Measurements from ENCODE around the gene CCDC43. TPM values are rescaled to one million over a fixed set of nuclear protein-coding genes. Genes with fewer than 3 reads are reported as not detected.
A peak's percentile ranks its signal among the peaks of the same experiment; 100 is the strongest.

CCDC43 gene
- total RNA-seq, 1 donor from 2014 or later: 46.5 TPM

GRCh38 chr17:44655983-44656710 is 33.4 kb downstream of the CCDC43 start, which contains the start of gene MEIOC:
MEIOC (plus strand) TSS chr17:44656468; CDS start chr17:44656614, 146 bp downstream.
- TF ChIP-seq CTCF (IDR thresholded peaks at IDR 0.05) (peak; percentile 11), EZH2phosphoT487 (IDR thresholded peaks at IDR 0.05) (peak; percentile 54), EZH2 (IDR thresholded peaks at IDR 0.05) (peak; percentile 38)
- Mint-ChIP-seq H3K4me3 (peak within 1 kb of the TSS; percentile 82), H3K27me3 (ENCODE audit: insufficient read depth, low read depth) (peaks cover 22% of the 10 kb centered on the region), H3K4me1 (peaks cover 3% of the 10 kb centered on the region), H3K27ac (no peak within 1 kb of the TSS), H3K9me3 (peaks cover 10% of the 10 kb centered on the region), H3K36me3 (peaks cover 2% of the 10 kb centered on the region)
- Histone ChIP-seq H4K20me1 (ENCODE audit: low read depth) (no peaks in the 10 kb centered on the region), H3K9ac (no peak within 1 kb of the TSS), H3K4me2 (peak within 1 kb of the TSS; percentile 68), H3F3A (ENCODE audit: low read depth) (peaks cover 11% of the 10 kb centered on the region), H3K9me3 (ENCODE audit: low read depth) (no peaks in the 10 kb centered on the region), H2AFZ (replicated peaks) (peak within 1 kb of the TSS; percentile 90), H3K27ac (no peak within 1 kb of the TSS), H3K36me3 (no peaks in the 10 kb centered on the region), H3K4me3 (peak within 1 kb of the TSS; percentile 42), H3K79me2 (ENCODE audit: low read depth) (no peaks in the 10 kb centered on the region), H3K4me1 (no peaks in the 10 kb centered on the region), H3K27me3 (peaks cover 56% of the 10 kb centered on the region)
- peak; percentile 80 for DNase-seq (ENCODE audit: low spot score)

GRCh38 chr17:44653954-44654353 is 35.6 kb downstream of the CCDC43 start:
- peaks cover 2% of the 10 kb centered on the region for H3K36me3 Mint-ChIP-seq
- H3K4me3 Mint-ChIP-seq: no peak overlapping the region
- peaks cover 3% of the 10 kb centered on the region for H3K4me1 Mint-ChIP-seq
- Histone ChIP-seq H3K27me3 (peaks cover 71% of the 10 kb centered on the region), H3K9ac (no peak overlapping the region), H3K4me1 (no peaks in the 10 kb centered on the region), H4K20me1 (ENCODE audit: low read depth) (no peaks in the 10 kb centered on the region), H3K79me2 (ENCODE audit: low read depth) (no peaks in the 10 kb centered on the region), H3F3A (ENCODE audit: low read depth) (peaks cover 11% of the 10 kb centered on the region), H2AFZ (replicated peaks) (no peak overlapping the region), H3K4me3 (no peak overlapping the region), H3K27ac (no peak overlapping the region), H3K9me3 (ENCODE audit: low read depth) (no peaks in the 10 kb centered on the region), H3K4me2 (no peak overlapping the region), H3K36me3 (no peaks in the 10 kb centered on the region)
- H3K27me3 Mint-ChIP-seq (ENCODE audit: insufficient read depth, low read depth): peaks cover 22% of the 10 kb centered on the region
- H3K9me3 Mint-ChIP-seq: peaks cover 10% of the 10 kb centered on the region
- TF ChIP-seq EZH2phosphoT487 (IDR thresholded peaks at IDR 0.05): no peak
- no peak for TF ChIP-seq EZH2 (IDR thresholded peaks at IDR 0.05)
- no peak for TF ChIP-seq CTCF (IDR thresholded peaks at IDR 0.05)
- H3K27ac Mint-ChIP-seq: no peak overlapping the region
- no peak for DNase-seq (ENCODE audit: low spot score)

- Mint-ChIP-seq H3K9me3 (peaks cover 10% of the 10 kb centered on the region), H3K36me3 (peaks cover 2% of the 10 kb centered on the region), H3K4me1 (peaks cover 3% of the 10 kb centered on the region), H3K4me3 (no peak overlapping the region), H3K27ac (no peak overlapping the region), H3K27me3 (ENCODE audit: insufficient read depth, low read depth) (peaks cover 22% of the 10 kb centered on the region)
- TF ChIP-seq EZH2 (IDR thresholded peaks at IDR 0.05): no peak
- H2AFZ ChIP-seq (replicated peaks): no peak overlapping the region
- H3K9ac ChIP-seq: no peak overlapping the region
- no peaks in the 10 kb centered on the region for H3K4me1 ChIP-seq
- no peak for DNase-seq (ENCODE audit: low spot score)
- H3K9me3 ChIP-seq (ENCODE audit: low read depth): no peaks in the 10 kb centered on the region
- H3K27me3 ChIP-seq: peaks cover 70% of the 10 kb centered on the region
- H3K36me3 ChIP-seq: no peaks in the 10 kb centered on the region
- peaks cover 11% of the 10 kb centered on the region for H3F3A ChIP-seq (ENCODE audit: low read depth)
- no peak overlapping the region for H3K27ac ChIP-seq
- no peak overlapping the region for H3K4me3 ChIP-seq
- no peaks in the 10 kb centered on the region for H4K20me1 ChIP-seq (ENCODE audit: low read depth)
- no peak overlapping the region for H3K4me2 ChIP-seq
- no peaks in the 10 kb centered on the region for H3K79me2 ChIP-seq (ENCODE audit: low read depth)
These were observed 36.2 kb downstream of the CCDC43 start for GRCh38 chr17:44653384-44653783.

- Histone ChIP-seq H2AFZ (replicated peaks) (no peak overlapping the region), H3K4me2 (no peak overlapping the region), H3F3A (ENCODE audit: low read depth) (peaks cover 11% of the 10 kb centered on the region), H3K9ac (no peak overlapping the region), H3K27me3 (peaks cover 67% of the 10 kb centered on the region), H3K4me3 (no peak overlapping the region), H3K27ac (no peak overlapping the region), H3K4me1 (no peaks in the 10 kb centered on the region), H3K36me3 (no peaks in the 10 kb centered on the region), H4K20me1 (ENCODE audit: low read depth) (no peaks in the 10 kb centered on the region), H3K9me3 (ENCODE audit: low read depth) (no peaks in the 10 kb centered on the region), H3K79me2 (ENCODE audit: low read depth) (no peaks in the 10 kb centered on the region)
- H3K36me3 Mint-ChIP-seq: peaks cover 2% of the 10 kb centered on the region
- H3K9me3 Mint-ChIP-seq: peaks cover 10% of the 10 kb centered on the region
- no peak for TF ChIP-seq CTCF (IDR thresholded peaks at IDR 0.05)
- no peak for TF ChIP-seq EZH2phosphoT487 (IDR thresholded peaks at IDR 0.05)
- TF ChIP-seq EZH2 (IDR thresholded peaks at IDR 0.05): no peak
- no peak for DNase-seq (ENCODE audit: low spot score)
- no peak overlapping the region for H3K27ac Mint-ChIP-seq
- H3K4me3 Mint-ChIP-seq: no peak overlapping the region
- H3K4me1 Mint-ChIP-seq: peaks cover 3% of the 10 kb centered on the region
- peaks cover 20% of the 10 kb centered on the region for H3K27me3 Mint-ChIP-seq (ENCODE audit: insufficient read depth, low read depth)
These were observed 36.8 kb downstream of the CCDC43 start for GRCh38 chr17:44652727-44653126.
